ENCODE measurements around the gene TFDP1.

TFDP1 gene

GRCh38 chr13:113632706-113633484 lies 48.3 kb downstream of the TFDP1 start:
- DNase-seq (ENCODE audit: low spot score), result no peak

- DNase-seq (ENCODE audit: low spot score), result no peak
Measured at GRCh38 chr13:113633485-113633873, 48.9 kb downstream of the TFDP1 start.

GRCh38 chr13:113634279-113635047 lies 49.9 kb downstream of the TFDP1 start:
- DNase-seq (ENCODE audit: low spot score), result no peak

DNA sequence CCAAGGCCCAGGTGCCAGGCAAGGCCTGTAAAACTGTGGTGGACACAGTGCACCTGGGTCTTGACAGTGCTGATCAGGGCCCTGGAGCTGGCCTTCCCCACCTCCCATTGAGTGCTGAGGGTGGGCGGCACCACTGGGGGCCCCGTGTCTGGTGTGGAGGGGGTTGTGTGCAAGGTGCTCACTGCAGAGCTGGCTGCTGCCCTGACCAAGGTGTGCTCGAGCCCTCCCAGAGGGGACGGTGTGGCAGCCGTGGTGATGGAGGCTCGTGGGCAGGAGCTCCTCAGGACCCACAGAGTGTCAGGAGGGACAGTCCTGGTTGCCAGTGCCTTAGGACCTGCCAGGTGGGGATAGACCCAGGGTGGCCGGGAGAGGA lies 50.5 kb downstream of the TFDP1 start:
- no peak for DNase-seq (ENCODE audit: low spot score)

GRCh38 chr13:113635709-113636108 lies 51.2 kb downstream of the TFDP1 start:
- DNase-seq (ENCODE audit: low spot score), result no peak

DNA sequence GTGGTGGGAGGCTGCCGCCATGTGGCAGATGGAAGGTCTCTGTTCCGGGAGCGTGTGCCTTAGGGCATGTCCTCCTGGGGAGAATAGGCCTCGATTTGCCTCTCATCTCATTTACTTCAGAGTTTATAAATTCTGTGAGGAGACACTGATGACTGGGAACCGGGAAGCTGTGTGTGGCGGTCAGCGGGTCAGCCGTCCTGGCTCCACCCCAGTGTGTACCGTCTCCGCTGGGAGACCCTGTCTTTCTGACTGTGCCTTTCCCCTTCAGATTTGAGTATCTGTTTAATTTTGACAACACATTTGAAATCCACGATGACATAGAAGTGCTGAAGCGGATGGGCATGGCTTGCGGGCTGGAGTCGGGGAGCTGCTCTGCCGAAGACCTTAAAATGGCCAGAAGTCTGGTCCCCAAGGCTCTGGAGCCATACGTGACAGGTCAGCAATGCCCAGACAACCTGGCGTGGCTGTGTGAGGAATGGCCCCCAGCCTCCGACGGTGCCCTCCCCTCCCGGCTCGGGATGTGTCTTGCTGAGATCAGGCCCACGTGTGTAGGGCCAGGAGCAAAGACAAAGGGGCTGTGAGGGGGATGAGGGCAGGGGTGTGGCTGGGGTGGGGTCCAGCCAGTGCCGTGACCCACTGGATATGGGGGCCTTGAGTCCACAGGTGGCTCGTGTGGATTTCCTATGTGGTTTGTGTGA lies 51.9 kb downstream of the TFDP1 start:
- DNase-seq (ENCODE audit: low spot score), result no peak

DNA sequence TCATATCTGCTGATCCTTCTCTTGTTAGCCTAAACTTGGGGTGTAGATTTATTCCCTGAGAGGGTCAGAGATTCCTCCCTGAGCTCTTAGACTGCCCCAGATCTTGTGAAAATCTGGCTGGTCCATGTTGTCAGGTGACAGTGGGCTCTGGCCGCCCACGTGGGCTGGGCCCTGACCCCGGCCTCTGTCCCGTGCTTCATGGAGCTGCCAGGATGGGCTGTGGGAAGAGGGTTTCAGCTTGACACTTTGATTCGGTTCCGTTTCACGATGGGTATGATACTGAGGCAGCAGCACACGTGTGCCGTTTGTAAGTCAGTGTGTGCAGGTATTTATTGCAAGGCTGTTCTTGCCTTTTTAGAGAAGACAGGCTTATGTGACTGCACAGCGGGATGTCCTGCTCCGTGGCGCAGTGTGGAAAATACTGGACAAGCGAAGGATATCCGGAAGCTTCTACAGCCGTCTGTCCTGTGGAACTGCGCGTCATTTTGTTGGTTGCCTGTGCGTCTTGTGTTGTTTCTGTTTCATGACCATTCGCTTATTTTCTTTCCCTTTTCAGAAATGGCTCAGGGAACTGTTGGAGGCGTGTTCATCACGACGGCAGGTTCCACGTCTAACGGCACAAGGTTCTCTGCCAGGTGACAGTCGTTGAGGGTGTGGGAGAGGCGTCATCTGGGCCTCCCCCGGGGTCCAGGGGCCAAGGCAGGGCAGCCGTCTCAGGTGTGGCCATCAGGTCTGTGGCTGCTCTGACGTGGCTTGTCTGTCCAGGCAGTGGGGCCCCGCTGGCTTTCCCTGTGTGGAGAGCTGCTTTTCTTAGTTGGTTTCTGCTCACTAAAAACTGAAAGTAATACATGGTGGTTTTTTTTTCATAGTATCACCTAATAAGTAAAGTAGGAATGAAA lies 53.0 kb downstream of the TFDP1 start:
- DNase-seq (ENCODE audit: low spot score), result no peak

DNA sequence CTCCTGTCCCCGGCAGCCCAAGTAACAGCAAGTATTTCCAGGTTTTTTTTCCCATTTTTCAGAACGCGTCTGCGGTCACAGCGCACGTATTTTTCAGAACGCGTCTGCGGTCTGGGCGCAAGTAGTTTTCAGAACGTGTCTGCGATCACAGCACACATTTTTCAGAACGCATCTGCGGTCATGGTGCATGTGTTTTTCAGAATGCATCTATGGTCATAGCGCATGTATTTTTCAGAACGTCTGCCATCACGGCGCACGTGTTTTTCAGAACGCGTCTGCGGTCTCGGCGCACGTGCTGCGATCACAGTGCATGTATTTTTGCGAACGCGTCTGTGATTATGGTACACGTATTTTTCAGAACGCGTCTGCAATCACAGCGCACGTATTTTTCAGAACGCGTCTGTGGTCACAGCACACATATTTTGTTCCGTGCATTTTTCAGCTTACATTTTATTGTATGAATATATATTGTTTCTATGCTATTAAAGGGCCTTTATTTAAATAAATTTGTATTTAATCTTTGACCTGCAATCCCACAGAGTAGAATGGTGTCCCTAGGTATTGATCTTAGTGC lies 53.7 kb downstream of the TFDP1 start:
- no peak for DNase-seq (ENCODE audit: low spot score)

GRCh38 chr13:113638806-113639205 lies 54.3 kb downstream of the TFDP1 start:
- DNase-seq (ENCODE audit: low spot score), result no peak

DNA sequence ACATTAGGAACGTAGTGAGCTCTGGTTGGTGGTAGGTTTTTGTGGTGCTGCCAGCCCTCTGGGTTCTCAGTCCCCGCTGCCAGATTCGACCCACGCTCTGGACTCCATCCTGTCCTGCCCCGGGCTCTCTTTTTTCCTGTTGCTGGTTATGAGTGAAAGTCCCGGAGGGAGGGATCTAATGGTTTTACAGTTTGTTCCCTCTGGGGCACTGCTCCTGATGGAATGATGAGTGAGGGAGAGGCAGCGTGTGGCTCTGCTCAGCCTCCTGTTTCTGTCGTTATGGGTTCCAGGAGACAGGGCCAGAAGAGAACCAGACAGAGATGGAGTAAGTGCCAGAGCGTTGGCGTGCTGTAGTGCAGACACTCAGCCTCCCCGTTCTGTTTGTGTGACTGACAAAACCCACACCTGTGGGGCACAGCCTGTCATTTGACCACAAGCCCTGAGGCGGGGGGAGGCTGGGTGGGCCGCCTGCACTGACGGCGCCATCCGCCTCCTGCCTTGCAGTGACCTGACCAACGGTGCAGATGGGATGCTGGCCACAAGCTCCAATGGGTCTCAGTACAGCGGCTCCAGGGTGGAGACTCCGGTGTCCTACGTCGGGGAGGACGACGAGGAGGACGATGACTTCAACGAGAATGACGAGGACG lies 55.2 kb downstream of the TFDP1 start:
- no peak for DNase-seq (ENCODE audit: low spot score)

DNA sequence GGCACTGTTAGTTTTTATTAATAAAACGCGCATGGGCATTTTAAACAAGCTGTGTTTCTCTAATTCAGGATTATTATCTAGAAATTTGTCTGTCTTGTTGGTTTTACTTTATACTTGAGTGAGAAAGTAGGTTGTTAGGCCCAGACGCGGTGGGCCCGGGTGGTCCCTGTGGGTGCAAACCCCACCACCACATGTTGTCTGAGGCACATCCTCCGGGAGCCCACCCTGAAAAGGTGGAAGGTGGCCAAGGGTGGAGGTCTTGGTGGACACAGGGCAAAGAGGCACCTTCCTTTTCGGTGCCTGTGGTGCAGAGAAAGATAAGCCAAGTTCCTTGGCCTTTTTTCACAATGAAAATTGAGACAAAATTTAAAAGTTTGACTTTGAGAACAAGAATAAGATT lies 56.9 kb downstream of the TFDP1 start:
- DNase-seq (ENCODE audit: low spot score), result no peak

- DNase-seq (ENCODE audit: low spot score), result no peak
Measured at GRCh38 chr13:113642563-113642962, 58.0 kb downstream of the TFDP1 start.

DNA sequence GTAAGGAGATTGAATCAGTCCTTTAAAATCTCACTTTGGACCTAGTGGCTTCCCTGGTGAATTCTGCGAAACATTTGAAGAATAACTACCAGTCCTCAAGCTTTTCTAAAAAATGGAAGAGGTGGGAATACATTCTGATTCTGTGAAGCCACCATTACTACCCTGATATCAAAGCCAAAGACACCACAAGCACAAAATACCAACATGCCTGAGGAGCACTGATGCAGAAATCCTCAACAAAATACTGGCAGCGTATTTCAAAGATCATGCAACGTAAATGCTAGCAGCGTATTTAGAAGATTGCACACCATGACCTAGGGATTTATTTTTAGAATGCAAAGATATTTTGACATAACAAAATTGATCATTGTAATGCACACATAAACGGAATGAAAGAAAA lies 59.0 kb downstream of the TFDP1 start:
- DNase-seq (ENCODE audit: low spot score), result no peak

DNA sequence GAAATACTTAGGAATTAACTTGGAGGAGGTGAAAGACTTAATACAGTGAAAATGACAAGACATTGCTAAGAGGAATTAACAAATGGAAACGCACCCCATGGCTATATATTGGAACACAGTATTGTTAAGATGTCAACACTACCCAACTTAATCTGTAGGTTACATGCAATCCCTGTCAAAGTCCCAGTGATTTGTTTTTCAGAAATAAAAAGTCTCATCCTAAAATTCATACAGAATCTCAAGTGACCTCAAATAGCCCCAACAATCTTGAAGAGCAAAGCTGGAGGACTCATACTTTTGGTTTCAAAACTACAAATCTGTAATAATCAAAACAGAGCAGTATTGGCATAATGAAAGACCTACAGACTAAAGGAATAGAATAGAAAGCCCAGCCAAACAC lies 60.2 kb downstream of the TFDP1 start:
- DNase-seq (ENCODE audit: low spot score), result no peak

- DNase-seq (ENCODE audit: low spot score), result no peak
Measured at GRCh38 chr13:113645329-113645728, 60.8 kb downstream of the TFDP1 start.

GRCh38 chr13:113646376-113646775 lies 61.8 kb downstream of the TFDP1 start:
- no peak for DNase-seq (ENCODE audit: low spot score)

- DNase-seq (ENCODE audit: low spot score), result no peak
Measured at GRCh38 chr13:113646921-113647340, 62.4 kb downstream of the TFDP1 start.

- peak; percentile 52 for DNase-seq (ENCODE audit: low spot score)
Measured at GRCh38 chr13:113647351-113648215, 63.0 kb downstream of the TFDP1 start.

- DNase-seq (ENCODE audit: low spot score), result no peak
Measured at GRCh38 chr13:113648216-113648610, 63.7 kb downstream of the TFDP1 start.

DNA sequence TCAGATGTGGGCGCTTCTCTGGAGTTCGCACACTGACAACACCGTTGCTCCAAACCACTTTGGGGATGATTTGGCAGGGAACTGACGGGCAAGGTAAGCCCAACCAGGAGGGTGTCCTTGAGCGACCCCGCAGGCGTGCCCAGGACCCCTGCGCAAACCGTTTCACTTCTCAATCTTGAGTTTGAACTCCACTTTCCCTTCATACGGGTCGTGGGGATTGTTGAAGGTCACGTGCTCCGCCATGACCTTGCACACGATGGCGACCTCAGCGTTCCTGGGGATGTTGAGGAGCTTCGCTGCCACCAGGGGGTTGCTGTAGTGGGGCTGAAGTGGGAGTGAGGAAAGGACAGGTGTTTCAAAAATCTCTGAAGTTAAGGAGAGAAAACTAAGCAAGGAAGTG lies 64.7 kb downstream of the TFDP1 start:
- no peak for DNase-seq (ENCODE audit: low spot score)

All from AG08396 (cell line).